Measurements from ENCODE around the gene RDH5. TPM values are rescaled to one million over a fixed set of nuclear protein-coding genes. Genes with fewer than 3 reads are reported as not detected.

Gene RDH5, protein sequence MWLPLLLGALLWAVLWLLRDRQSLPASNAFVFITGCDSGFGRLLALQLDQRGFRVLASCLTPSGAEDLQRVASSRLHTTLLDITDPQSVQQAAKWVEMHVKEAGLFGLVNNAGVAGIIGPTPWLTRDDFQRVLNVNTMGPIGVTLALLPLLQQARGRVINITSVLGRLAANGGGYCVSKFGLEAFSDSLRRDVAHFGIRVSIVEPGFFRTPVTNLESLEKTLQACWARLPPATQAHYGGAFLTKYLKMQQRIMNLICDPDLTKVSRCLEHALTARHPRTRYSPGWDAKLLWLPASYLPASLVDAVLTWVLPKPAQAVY
- total RNA-seq (10 to 100 TPM in 1 of 2 donors, 1 to 10 TPM in 1; 9.2 to 21.8 TPM), polyA plus RNA-seq (10 to 100 TPM; 36.6 to 61.7 TPM)

DNA sequence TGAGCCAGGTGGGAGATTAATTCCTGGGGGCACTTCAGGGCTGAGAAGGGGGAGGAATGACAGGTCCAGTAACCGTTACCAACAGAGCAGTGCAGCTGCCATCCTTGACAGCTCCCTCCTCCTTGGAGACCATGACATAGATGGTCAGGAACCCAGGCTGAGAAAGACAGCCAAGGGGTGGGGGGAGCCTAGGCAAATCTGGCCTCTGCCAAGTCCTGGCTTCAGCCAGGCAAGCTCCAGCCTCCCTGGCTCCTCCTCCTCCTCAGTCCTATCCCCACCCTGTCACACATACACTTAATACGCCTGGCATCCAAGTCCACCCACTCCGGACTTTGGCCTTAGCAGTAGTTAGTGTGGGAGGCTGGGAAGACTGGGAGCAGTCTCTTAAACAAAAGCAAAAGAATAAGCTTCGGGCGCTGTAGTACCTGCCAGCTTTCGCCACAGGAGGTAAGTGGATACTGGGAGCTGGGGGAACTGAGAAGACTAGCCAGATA lies at the start of gene RDH5:
Gene RDH5 (plus strand): TSS at position 323 of the 494 bp plus-strand sequence. CDS start 792 bp downstream, outside the sequence.
- Histone ChIP-seq H3K4me3 (ENCODE audit: low read depth in 1 of 3, low read length in 3 of 3) (peak within 1 kb of the TSS; percentile 39 to 61 (median 44)), H3K27me3 (ENCODE audit: control insufficient read depth in 4 of 4, insufficient read depth in 4 of 4, low read length in 3 of 4) (no peaks in the 10 kb centered on the region), H3K9me3 (ENCODE audit: control insufficient read depth in 4 of 4, low read length in 3 of 4) (no peaks in the 10 kb centered on the region), H3K9ac (ENCODE audit: low read depth in 1 of 2, low read length in 2 of 2) (peak within 1 kb of the TSS in 1 of 2 donors; percentile 66), H3K4me1 (ENCODE audit: control insufficient read depth in 4 of 4, insufficient read depth in 4 of 4, low read length in 3 of 4) (peaks cover 22 to 79% (median 63%) of the 10 kb centered on the region in 4 donors), H3K36me3 (ENCODE audit: control insufficient read depth in 4 of 4, insufficient read depth in 3 of 4, low read depth in 1 of 4, low read length in 3 of 4) (peaks cover 0 to 8% (median 3%) of the 10 kb centered on the region in 4 donors), H3K27ac (ENCODE audit: low read depth in 1 of 2, low read length in 2 of 2) (peak within 1 kb of the TSS; percentile 77 to 85)
- TF ChIP-seq HNF4A (conservative IDR thresholded peaks at IDR 0.05) (peak; percentile 94 to 95), RXRA (IDR thresholded peaks at IDR 0.05) (peak; percentile 54 to 71), GABPA (IDR thresholded peaks at IDR 0.05 in 1 of 2, conservative IDR thresholded peaks at IDR 0.05 in 1 of 2) (no peak), HNF4G (IDR thresholded peaks at IDR 0.05) (peak; percentile 95), FOXA1 (IDR thresholded peaks at IDR 0.05) (peak; percentile 29), YY1 (IDR thresholded peaks at IDR 0.05) (peak; percentile 23), RAD21 (IDR thresholded peaks at IDR 0.05) (peak in 1 of 2 donors; percentile 48), TAF1 (conservative IDR thresholded peaks at IDR 0.05) (peak; percentile 97), SP1 (IDR thresholded peaks at IDR 0.05) (peak; percentile 95), FOXA2 (IDR thresholded peaks at IDR 0.05) (no peak), EGR1 (IDR thresholded peaks at IDR 0.05; ENCODE audit: low read depth in 2 of 2) (peak; percentile 54 to 86), JUND (IDR thresholded peaks at IDR 0.05) (peak; percentile 69 to 88), NR2F2 (IDR thresholded peaks at IDR 0.05) (no peak)
- TF ChIP-seq, protein P1, sequence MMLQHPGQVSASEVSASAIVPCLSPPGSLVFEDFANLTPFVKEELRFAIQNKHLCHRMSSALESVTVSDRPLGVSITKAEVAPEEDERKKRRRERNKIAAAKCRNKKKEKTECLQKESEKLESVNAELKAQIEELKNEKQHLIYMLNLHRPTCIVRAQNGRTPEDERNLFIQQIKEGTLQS (IDR thresholded peaks at IDR 0.05), result no peak
- TF ChIP-seq, protein P2, sequence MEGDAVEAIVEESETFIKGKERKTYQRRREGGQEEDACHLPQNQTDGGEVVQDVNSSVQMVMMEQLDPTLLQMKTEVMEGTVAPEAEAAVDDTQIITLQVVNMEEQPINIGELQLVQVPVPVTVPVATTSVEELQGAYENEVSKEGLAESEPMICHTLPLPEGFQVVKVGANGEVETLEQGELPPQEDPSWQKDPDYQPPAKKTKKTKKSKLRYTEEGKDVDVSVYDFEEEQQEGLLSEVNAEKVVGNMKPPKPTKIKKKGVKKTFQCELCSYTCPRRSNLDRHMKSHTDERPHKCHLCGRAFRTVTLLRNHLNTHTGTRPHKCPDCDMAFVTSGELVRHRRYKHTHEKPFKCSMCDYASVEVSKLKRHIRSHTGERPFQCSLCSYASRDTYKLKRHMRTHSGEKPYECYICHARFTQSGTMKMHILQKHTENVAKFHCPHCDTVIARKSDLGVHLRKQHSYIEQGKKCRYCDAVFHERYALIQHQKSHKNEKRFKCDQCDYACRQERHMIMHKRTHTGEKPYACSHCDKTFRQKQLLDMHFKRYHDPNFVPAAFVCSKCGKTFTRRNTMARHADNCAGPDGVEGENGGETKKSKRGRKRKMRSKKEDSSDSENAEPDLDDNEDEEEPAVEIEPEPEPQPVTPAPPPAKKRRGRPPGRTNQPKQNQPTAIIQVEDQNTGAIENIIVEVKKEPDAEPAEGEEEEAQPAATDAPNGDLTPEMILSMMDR (IDR thresholded peaks at IDR 0.05; ENCODE audit: low read depth, low read length, missing input control), result no peak
- TF ChIP-seq, protein P3, sequence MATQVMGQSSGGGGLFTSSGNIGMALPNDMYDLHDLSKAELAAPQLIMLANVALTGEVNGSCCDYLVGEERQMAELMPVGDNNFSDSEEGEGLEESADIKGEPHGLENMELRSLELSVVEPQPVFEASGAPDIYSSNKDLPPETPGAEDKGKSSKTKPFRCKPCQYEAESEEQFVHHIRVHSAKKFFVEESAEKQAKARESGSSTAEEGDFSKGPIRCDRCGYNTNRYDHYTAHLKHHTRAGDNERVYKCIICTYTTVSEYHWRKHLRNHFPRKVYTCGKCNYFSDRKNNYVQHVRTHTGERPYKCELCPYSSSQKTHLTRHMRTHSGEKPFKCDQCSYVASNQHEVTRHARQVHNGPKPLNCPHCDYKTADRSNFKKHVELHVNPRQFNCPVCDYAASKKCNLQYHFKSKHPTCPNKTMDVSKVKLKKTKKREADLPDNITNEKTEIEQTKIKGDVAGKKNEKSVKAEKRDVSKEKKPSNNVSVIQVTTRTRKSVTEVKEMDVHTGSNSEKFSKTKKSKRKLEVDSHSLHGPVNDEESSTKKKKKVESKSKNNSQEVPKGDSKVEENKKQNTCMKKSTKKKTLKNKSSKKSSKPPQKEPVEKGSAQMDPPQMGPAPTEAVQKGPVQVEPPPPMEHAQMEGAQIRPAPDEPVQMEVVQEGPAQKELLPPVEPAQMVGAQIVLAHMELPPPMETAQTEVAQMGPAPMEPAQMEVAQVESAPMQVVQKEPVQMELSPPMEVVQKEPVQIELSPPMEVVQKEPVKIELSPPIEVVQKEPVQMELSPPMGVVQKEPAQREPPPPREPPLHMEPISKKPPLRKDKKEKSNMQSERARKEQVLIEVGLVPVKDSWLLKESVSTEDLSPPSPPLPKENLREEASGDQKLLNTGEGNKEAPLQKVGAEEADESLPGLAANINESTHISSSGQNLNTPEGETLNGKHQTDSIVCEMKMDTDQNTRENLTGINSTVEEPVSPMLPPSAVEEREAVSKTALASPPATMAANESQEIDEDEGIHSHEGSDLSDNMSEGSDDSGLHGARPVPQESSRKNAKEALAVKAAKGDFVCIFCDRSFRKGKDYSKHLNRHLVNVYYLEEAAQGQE (IDR thresholded peaks at IDR 0.05), result peak; percentile 71
- TF ChIP-seq, protein P4, sequence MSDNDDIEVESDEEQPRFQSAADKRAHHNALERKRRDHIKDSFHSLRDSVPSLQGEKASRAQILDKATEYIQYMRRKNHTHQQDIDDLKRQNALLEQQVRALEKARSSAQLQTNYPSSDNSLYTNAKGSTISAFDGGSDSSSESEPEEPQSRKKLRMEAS (IDR thresholded peaks at IDR 0.05), result no peak
- TF ChIP-seq, protein P5, sequence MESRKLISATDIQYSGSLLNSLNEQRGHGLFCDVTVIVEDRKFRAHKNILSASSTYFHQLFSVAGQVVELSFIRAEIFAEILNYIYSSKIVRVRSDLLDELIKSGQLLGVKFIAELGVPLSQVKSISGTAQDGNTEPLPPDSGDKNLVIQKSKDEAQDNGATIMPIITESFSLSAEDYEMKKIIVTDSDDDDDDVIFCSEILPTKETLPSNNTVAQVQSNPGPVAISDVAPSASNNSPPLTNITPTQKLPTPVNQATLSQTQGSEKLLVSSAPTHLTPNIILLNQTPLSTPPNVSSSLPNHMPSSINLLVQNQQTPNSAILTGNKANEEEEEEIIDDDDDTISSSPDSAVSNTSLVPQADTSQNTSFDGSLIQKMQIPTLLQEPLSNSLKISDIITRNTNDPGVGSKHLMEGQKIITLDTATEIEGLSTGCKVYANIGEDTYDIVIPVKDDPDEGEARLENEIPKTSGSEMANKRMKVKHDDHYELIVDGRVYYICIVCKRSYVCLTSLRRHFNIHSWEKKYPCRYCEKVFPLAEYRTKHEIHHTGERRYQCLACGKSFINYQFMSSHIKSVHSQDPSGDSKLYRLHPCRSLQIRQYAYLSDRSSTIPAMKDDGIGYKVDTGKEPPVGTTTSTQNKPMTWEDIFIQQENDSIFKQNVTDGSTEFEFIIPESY (IDR thresholded peaks at IDR 0.05), result peak; percentile 16
- no peak for DNase-seq (ENCODE audit: low spot score)
- WGBS, result 30% methylated on average over 6 of the region's 6 CpGs

Measured in liver (tissue), 9 donors.